H1 (cell line): Measurements from ENCODE around the gene TMEM63C. TPM values are rescaled to one million over a fixed set of nuclear protein-coding genes. Genes with fewer than 3 reads are reported as not detected.

ENCODE experiments used
- CTCF ChIA-PET: fragments of 300-600 bp; sonication (Branson Sonifier 250); formaldehyde crosslinking; loops from one replicate; lab custom pipeline; 2021; ENCODE audit not compliant: partially characterized antibody; lab: Charles Lee
- POLR2A ChIA-PET: fragments of 300-600 bp; sonication (Branson Sonifier 250); formaldehyde crosslinking; loops from one replicate; lab custom pipeline; 2021; ENCODE audit warnings: inconsistent platforms; ENCODE audit not compliant: partially characterized antibody; lab: Charles Lee
- DNase-seq, 2 experiments: peaks; one replicate each; pipeline versions ENCODE4 v3.0.0 to v3.0.0-alpha.2; 2010 to 2022; ENCODE audit warnings: low spot score in 2 of 2, low read depth in 1 of 2, mixed read lengths in 1 of 2
- FAIRE-seq: peaks from 2 replicates; lab custom pipeline; 2011; peaks lifted over from hg19 to GRCh38; lab: Jason Lieb, UNC
- H2AFZ ChIP-seq: 2 replicates; pipeline ENCODE4 v1.8.1; 2012; ENCODE audit warnings: low read length, inconsistent platforms
- H2AK5ac ChIP-seq: 2 replicates; pipeline ENCODE4 v1.6.1; 2013; ENCODE audit warnings: low read depth, low read length
- H2BK120ac ChIP-seq: replicated peaks from 2 replicates; pipeline ENCODE3; 2013; ENCODE audit warnings: low read depth, low read length, inconsistent platforms
- H2BK12ac ChIP-seq: 2 replicates; pipeline ENCODE4 v1.6.1; 2013; ENCODE audit warnings: low read depth, low read length
- H2BK15ac ChIP-seq: 2 replicates; pipeline ENCODE4 v1.6.1; 2013; ENCODE audit warnings: low read length
- H2BK20ac ChIP-seq: 2 replicates; pipeline ENCODE4 v1.6.1; 2013; ENCODE audit warnings: low read length
- H2BK5ac ChIP-seq: 2 replicates; pipeline ENCODE4 v1.6.1; 2013; ENCODE audit warnings: low read depth, low read length
- H3K14ac ChIP-seq: 2 replicates; pipeline ENCODE4 v1.6.1; 2013; ENCODE audit warnings: inconsistent platforms; ENCODE audit not compliant: insufficient read length
- H3K18ac ChIP-seq: 2 replicates; pipeline ENCODE4 v1.6.1; 2013; ENCODE audit warnings: low read length; ENCODE audit errors: extremely low read depth
- H3K23ac ChIP-seq: 2 replicates; pipeline ENCODE4 v1.6.1; 2013; ENCODE audit warnings: inconsistent platforms; ENCODE audit not compliant: insufficient read length
- H3K23me2 ChIP-seq: 2 replicates; pipeline ENCODE4 v1.6.1; 2013; ENCODE audit warnings: low read depth, low read length
- H3K27ac ChIP-seq: 2 replicates; pipeline ENCODE4 v1.6.1; 2011; ENCODE audit warnings: low read depth, low read length, inconsistent platforms
- H3K27me3 ChIP-seq, 4 experiments: replicated peaks in 1 of 4; 1 replicate in 1 of 4; 2 replicates in 3 of 4; pipeline versions ENCODE4 v1.6.1 to v1.8.1; 2011 to 2013; ENCODE audit warnings: low read length in 3 of 4, mild to moderate bottlenecking in 3 of 4, inconsistent platforms in 2 of 4, mixed read lengths in 2 of 4, moderate library complexity in 1 of 4; ENCODE audit not compliant: control insufficient read depth in 3 of 4, insufficient read depth in 3 of 4; ENCODE audit errors: extremely low read depth in 1 of 4
- H3K36me3 ChIP-seq, 4 experiments: 2 replicates each; pipeline versions ENCODE4 v1.6.1 to v1.8.1; 2011 to 2013; ENCODE audit warnings: mild to moderate bottlenecking in 4 of 4, low read length in 3 of 4, moderate library complexity in 2 of 4, control low read depth in 1 of 4, inconsistent platforms in 1 of 4; ENCODE audit not compliant: insufficient read depth in 4 of 4, control insufficient read depth in 2 of 4
- H3K4ac ChIP-seq: replicated peaks from 2 replicates; pipeline ENCODE3; 2013; ENCODE audit warnings: low read length, low read depth, mixed read lengths, inconsistent platforms; ENCODE audit not compliant: insufficient read length
- H3K4me1 ChIP-seq, 4 experiments: replicated peaks in 1 of 4; 1 replicate in 1 of 4; 2 replicates in 3 of 4; pipeline versions ENCODE4 v1.6.1 to v1.8.1; 2011 to 2013; ENCODE audit warnings: low read length in 3 of 4, inconsistent platforms in 2 of 4, mixed read lengths in 1 of 4; ENCODE audit not compliant: insufficient read depth in 4 of 4, control insufficient read depth in 3 of 4
- H3K4me2 ChIP-seq, 2 experiments: 2 replicates each; pipeline versions ENCODE4 v1.6.1 to v1.8.1; 2011 to 2013; ENCODE audit warnings: low read depth in 2 of 2, low read length in 2 of 2, control low read depth in 1 of 2, inconsistent platforms in 1 of 2, mild to moderate bottlenecking in 1 of 2; ENCODE audit not compliant: insufficient read depth in 1 of 2
- H3K4me3 ChIP-seq, 4 experiments: fragments of 200-600, 300-600 bp in 1 of 4; sonication (generic), shearing (Covaris generic), sonication (Bioruptor Twin) in 1 of 4; 2 replicates each; pipeline versions ENCODE4 v1.5.1 to v1.8.1; 2011 to 2016; ENCODE audit warnings: low read length in 4 of 4, low read depth in 3 of 4, control low read depth in 2 of 4, inconsistent platforms in 2 of 4, mild to moderate bottlenecking in 2 of 4, mixed read lengths in 1 of 4, moderate library complexity in 1 of 4; ENCODE audit not compliant: insufficient read depth in 2 of 4; ENCODE audit errors: extremely low read depth in 1 of 4
- H3K56ac ChIP-seq: replicated peaks from 2 replicates; pipeline ENCODE3; 2013; ENCODE audit warnings: low read depth, mild to moderate bottlenecking, mixed read lengths, low read length, inconsistent platforms; ENCODE audit not compliant: insufficient read length
- H3K79me1 ChIP-seq: 2 replicates; pipeline ENCODE4 v1.6.1; 2013; ENCODE audit warnings: low read depth, low read length, control low read depth
- H3K79me2 ChIP-seq, 2 experiments: 2 replicates each; pipeline versions ENCODE4 v1.6.1 to v1.8.1; 2012 to 2013; ENCODE audit warnings: low read length in 2 of 2, mild to moderate bottlenecking in 2 of 2, inconsistent platforms in 1 of 2; ENCODE audit not compliant: insufficient read depth in 2 of 2, control insufficient read depth in 1 of 2
- H3K9ac ChIP-seq, 4 experiments: replicated peaks in 1 of 4; 1 replicate in 1 of 4; 2 replicates in 3 of 4; pipeline versions ENCODE4 v1.6.1 to v1.8.1; 2011 to 2013; ENCODE audit warnings: low read depth in 3 of 4, low read length in 3 of 4, control low read depth in 2 of 4, mild to moderate bottlenecking in 2 of 4, moderate library complexity in 2 of 4, inconsistent platforms in 1 of 4; ENCODE audit errors: extremely low read depth in 1 of 4
- H3K9me3 ChIP-seq, 2 experiments: 2 replicates each; pipeline versions ENCODE4 v1.6.1 to v1.8.1; 2012 to 2013; ENCODE audit warnings: mild to moderate bottlenecking in 2 of 2, moderate library complexity in 2 of 2, control low read depth in 1 of 2, inconsistent platforms in 1 of 2, low read depth in 1 of 2, low read length in 1 of 2, mixed read lengths in 1 of 2; ENCODE audit not compliant: insufficient read depth in 2 of 2
- H4K20me1 ChIP-seq, 2 experiments: replicated peaks in 1 of 2; 2 replicates each; pipeline versions ENCODE3 to v1.8.1; 2011 to 2013; ENCODE audit warnings: inconsistent platforms in 2 of 2, low read length in 2 of 2, mild to moderate bottlenecking in 1 of 2; ENCODE audit not compliant: insufficient read depth in 2 of 2, control insufficient read depth in 1 of 2
- H4K5ac ChIP-seq: 2 replicates; pipeline ENCODE4 v1.6.1; 2013; ENCODE audit warnings: low read length, low read depth, mixed read lengths, inconsistent platforms; ENCODE audit not compliant: insufficient read length
- H4K8ac ChIP-seq: 2 replicates; pipeline ENCODE4 v1.8.0; 2013; ENCODE audit warnings: mild to moderate bottlenecking, moderate library complexity, low read length, inconsistent platforms; ENCODE audit not compliant: insufficient read depth; ENCODE audit errors: extremely low read depth
- H4K91ac ChIP-seq: replicated peaks from 2 replicates; pipeline ENCODE3; 2013; ENCODE audit warnings: low read length, mixed read lengths, inconsistent platforms; ENCODE audit not compliant: insufficient read length
- CTBP2 ChIP-seq: IDR thresholded peaks from 2 replicates; pipeline ENCODE4 v1.7.0; 2011; ENCODE audit warnings: borderline replicate concordance, mild to moderate bottlenecking, moderate library complexity, mixed read lengths, low read length; ENCODE audit not compliant: insufficient read depth, insufficient read length
- CTCF ChIP-seq, 3 experiments: IDR thresholded peaks; 1 replicate in 2 of 3; 2 replicates in 1 of 3; pipeline versions ENCODE4 v1.5.1 to v1.6.1; 2011; ENCODE audit warnings: low read length in 3 of 3, mild to moderate bottlenecking in 3 of 3, inconsistent platforms in 2 of 3, low read depth in 1 of 3, moderate library complexity in 1 of 3; ENCODE audit not compliant: insufficient read depth in 1 of 3; ENCODE audit errors: control extremely low read depth in 1 of 3
- GABPA ChIP-seq: IDR thresholded peaks from 2 replicates; pipeline ENCODE4 v1.6.1; 2011; ENCODE audit warnings: mild to moderate bottlenecking, low read length, moderate library complexity, borderline replicate concordance; ENCODE audit not compliant: insufficient read depth
- HDAC2 ChIP-seq, 2 experiments: fragments of 300-600 bp in 1 of 2; sonication (generic) in 1 of 2; IDR thresholded peaks; 2 replicates each; pipeline ENCODE4 v1.6.1; 2011 to 2012; ENCODE audit warnings: low read depth in 2 of 2, low read length in 2 of 2, mild to moderate bottlenecking in 2 of 2, moderate library complexity in 2 of 2, borderline replicate concordance in 1 of 2, inconsistent platforms in 1 of 2
- JUN ChIP-seq: IDR thresholded peaks from 2 replicates; pipeline ENCODE4 v1.6.1; 2011; ENCODE audit warnings: low read depth, mild to moderate bottlenecking, improper control_type of control experiment, low read length
- RAD21 ChIP-seq, 2 experiments: IDR thresholded peaks in 1 of 2; conservative IDR thresholded peaks in 1 of 2; 2 replicates each; pipeline ENCODE4 v1.6.1; 2011; ENCODE audit warnings: low read depth in 2 of 2, low read length in 2 of 2, improper control_type of control experiment in 1 of 2, inconsistent platforms in 1 of 2, mild to moderate bottlenecking in 1 of 2, moderate library complexity in 1 of 2
- SIN3A ChIP-seq, 2 experiments: IDR thresholded peaks in 1 of 2; conservative IDR thresholded peaks in 1 of 2; 2 replicates each; pipeline ENCODE4 v1.6.1; 2011 to 2012; ENCODE audit warnings: low read length in 2 of 2, improper control_type of control experiment in 1 of 2, low read depth in 1 of 2, mild to moderate bottlenecking in 1 of 2
- WGBS, 2 experiments: shearing (Covaris generic) in 1 of 2; methylation state at CpG; one replicate each; pipeline versions ENCODE4 v1.1.6 to v1.1.7; 2013 to 2015; ENCODE audit warnings: low lambda C conversion rate in 2 of 2, mixed read lengths in 2 of 2, inconsistent platforms in 1 of 2, low coverage in 1 of 2, missing lambda C conversion rate in 1 of 2; ENCODE audit not compliant: insufficient replicate concordance in 2 of 2, insufficient coverage in 1 of 2, insufficient read length in 1 of 2; ENCODE audit errors: extremely low coverage in 1 of 2, missing lambda C conversion rate in 1 of 2; 5-methylcytosine and 5-hydroxymethylcytosine counted together
- polyA plus RNA-seq, 7 experiments: library from polyadenylated mRNA; depleted of rRNA in 3 of 7; stranded (reverse) in 5 of 7; unstranded in 2 of 7; fragments of >200 nt in 5 of 7; fragments of 200-250 nt in 2 of 7; gene quantifications; 1 replicate in 5 of 7; 2 replicates in 1 of 7; 4 replicates in 1 of 7; pipeline versions ENCODE4 v1.2.1 to v1.2.3, GENCODE V29; 2011 to 2013; ENCODE audit warnings: missing spikeins in 2 of 7, mixed read lengths in 2 of 7
- total RNA-seq: library from RNA; stranded (reverse); fragmentation: NEBNext Ultra II Directional; extraction: Animal tissue kit (Norgen Biotek cat#: 25700); gene quantifications from 2 replicates; pipeline ENCODE4 v1.2.1, GENCODE V29; 2021

TMEM63C gene
- total and polyA plus RNA-seq, 2 of the 8 experiments (the other 6 are each of a cell fraction or from before 2014, with no cell fraction given): 3.0 to 7.6 TPM

GRCh38 chr14:77208291-77208978 is 26.8 kb downstream of the TMEM63C start:
- Histone ChIP-seq H3K23ac (no peak overlapping the region), H3K9ac (no peak overlapping the region), H3K36me3 (no peaks in the 10 kb centered on the region), H3K14ac (no peak overlapping the region), H3K79me1 (0 out of 2 replicates have a peak, but pooled peaks cover 2% of the 10 kb centered on the region), H4K5ac (no peak overlapping the region), H2BK12ac (no peak overlapping the region), H2BK15ac (no peak overlapping the region), H2BK20ac (no peak overlapping the region), H3K4me2 (no peak overlapping the region), H3K9me3 (no peaks in the 10 kb centered on the region), H2BK5ac (no peak overlapping the region), H2AK5ac (no peak overlapping the region), H3K56ac (no peak overlapping the region), H3K27ac (no peak overlapping the region), H3K4me3 (no peak overlapping the region), H3K18ac (no peak overlapping the region), H3K79me2 (no peaks in the 10 kb centered on the region), H4K8ac (no peak overlapping the region), H2AFZ (no peak overlapping the region), H4K91ac (no peak overlapping the region), H3K27me3 (no peaks in the 10 kb centered on the region), H3K4ac (no peak overlapping the region), H3K4me1 (peaks cover 2 to 13% (median 8%) of the 10 kb centered on the region in 4 experiments), H2BK120ac (no peak overlapping the region), H3K23me2 (no peaks in the 10 kb centered on the region), H4K20me1 (peaks cover 2 to 7% of the 10 kb centered on the region in 2 experiments)
- POLR2A ChIA-PET: interaction anchor here (1.0 to 2.7 kb wide), 4 partner anchors 14 to 27 kb away, joined by 3 to 7 read pairs (median 4); partner anchors contain the start of gene TMEM63C
- CTCF ChIA-PET: interaction anchor here (0.7 to 19.8 kb wide), 16 partner anchors 10 to 333 kb away, joined by 3 to 233 read pairs (median 6); partner anchors contain the start of gene TMEM63C
- WGBS, 2 experiments: 53% methylated on average over 10 of the region's 10 CpGs; no CpG with 5 or more reads in 1 of the 2 experiments
- DNase-seq (peak; percentile 57 to 91), FAIRE-seq (peak; percentile 45)
- TF ChIP-seq HDAC2 (IDR thresholded peaks at IDR 0.05; ENCODE audit: borderline replicate concordance in 1 of 2, low read depth in 2 of 2, low read length in 2 of 2): peak; percentile 65 to 78; a peak in 1 of 4 replicates
- TF ChIP-seq GABPA: peak; percentile 40; the same call in 1 of the 2 replicates
- peak; percentile 83 for TF ChIP-seq CTBP2
- peak; percentile 99 for TF ChIP-seq SIN3A (conservative IDR thresholded peaks at IDR 0.05 in 1 of 2, IDR thresholded peaks at IDR 0.05 in 1 of 2; ENCODE audit: low read depth in 1 of 2, low read length in 2 of 2)
- TF ChIP-seq RAD21 (IDR thresholded peaks at IDR 0.05 in 1 of 2, conservative IDR thresholded peaks at IDR 0.05 in 1 of 2; ENCODE audit: low read depth in 2 of 2, low read length in 2 of 2): peak in 1 of 2 experiments; percentile 21; a peak in 1 of 4 replicates
- no peak for TF ChIP-seq CTCF (IDR thresholded peaks at IDR 0.05; ENCODE audit: control extremely low read depth in 1 of 3, insufficient read depth in 1 of 3, low read depth in 1 of 3, low read length in 3 of 3)
- no peak for TF ChIP-seq JUN
